Gastroesophageal sphincter (tissue), 4 donors: ENCODE measurements around the gene GOLPH3. TPM values are rescaled to one million over a fixed set of nuclear protein-coding genes. Genes with fewer than 3 reads are reported as not detected.

ENCODE experiments used
- ATAC-seq: fragments of 150-250 bp; one replicate; pipeline ENCODE4 v1.9.1; 2016; ENCODE audit warnings: mild to moderate bottlenecking, moderate library complexity
- H3K27ac ChIP-seq, 4 donors: fragments of 200-600 bp; sonication (generic) in 3 of 4; 1 replicate in 3 of 4; 2 replicates in 1 of 4; pipeline ENCODE4 v1.5.1; 2016 to 2019
- H3K27me3 ChIP-seq: fragments of 200-600 bp; sonication (generic); one replicate; pipeline ENCODE4 v1.5.1; 2019
- H3K36me3 ChIP-seq, 2 donors: fragments of 200-600 bp; sonication (generic); one replicate each; pipeline ENCODE4 v1.5.1; 2019; ENCODE audit warnings: control low read depth in 1 of 2
- H3K4me1 ChIP-seq, 3 donors: fragments of 200-600 bp; sonication (generic); 1 replicate in 2 of 3; 2 replicates in 1 of 3; pipeline ENCODE4 v1.5.1; 2016 to 2019; ENCODE audit warnings: control low read depth in 2 of 3
- H3K4me3 ChIP-seq, 2 donors: fragments of 200-600 bp; sonication (generic); one replicate each; pipeline ENCODE4 v1.5.1; 2019; ENCODE audit warnings: mild to moderate bottlenecking in 1 of 2, moderate library complexity in 1 of 2
- H3K9me3 ChIP-seq, 3 donors: fragments of 200-600 bp; sonication (generic); one replicate each; pipeline ENCODE4 v1.5.1; 2017 to 2019; ENCODE audit warnings: control low read depth in 2 of 3
- EP300 ChIP-seq: sonication (generic); formaldehyde crosslinking; IDR thresholded peaks from one replicate; pipeline ENCODE4 v1.6.1; 2017; ENCODE audit warnings: antibody characterized with exemption, mild to moderate bottlenecking
- POLR2A ChIP-seq, 2 donors: fragments of 450-650 bp; IDR thresholded peaks; one replicate each; pipeline ENCODE4 v1.6.1; 2017; ENCODE audit warnings: antibody characterized with exemption in 2 of 2, mild to moderate bottlenecking in 2 of 2, moderate library complexity in 1 of 2
- POLR2AphosphoS5 ChIP-seq: sonication (generic); formaldehyde crosslinking; IDR thresholded peaks from one replicate; pipeline ENCODE4 v1.6.1; 2017; ENCODE audit warnings: antibody characterized with exemption
- WGBS, 2 donors: methylation state at CpG; one replicate each; pipeline ENCODE4 v1.1.5; 2018; ENCODE audit warnings: low coverage in 1 of 2; 5-methylcytosine and 5-hydroxymethylcytosine counted together
- total RNA-seq, 4 donors: library from RNA; depleted of rRNA; stranded (reverse); fragments of >200 nt; gene quantifications; one replicate each; pipeline ENCODE4 v1.1.0, GENCODE V29; 2016
- TF ChIP-seq, protein P1 (sequence below), 4 experiments: fragments of 200-600 bp in 2 of 4; fragments of 450-650 bp in 2 of 4; sonication (generic) in 1 of 4; IDR thresholded peaks; one replicate each; pipeline ENCODE4 v1.5.1; 2017 to 2019; ENCODE audit warnings: antibody characterized with exemption in 4 of 4, mild to moderate bottlenecking in 2 of 4, moderate library complexity in 2 of 4

GOLPH3 gene
- total RNA-seq, 4 donors from 2014 or later, result 144 to 277 (median 203) TPM

DNA sequence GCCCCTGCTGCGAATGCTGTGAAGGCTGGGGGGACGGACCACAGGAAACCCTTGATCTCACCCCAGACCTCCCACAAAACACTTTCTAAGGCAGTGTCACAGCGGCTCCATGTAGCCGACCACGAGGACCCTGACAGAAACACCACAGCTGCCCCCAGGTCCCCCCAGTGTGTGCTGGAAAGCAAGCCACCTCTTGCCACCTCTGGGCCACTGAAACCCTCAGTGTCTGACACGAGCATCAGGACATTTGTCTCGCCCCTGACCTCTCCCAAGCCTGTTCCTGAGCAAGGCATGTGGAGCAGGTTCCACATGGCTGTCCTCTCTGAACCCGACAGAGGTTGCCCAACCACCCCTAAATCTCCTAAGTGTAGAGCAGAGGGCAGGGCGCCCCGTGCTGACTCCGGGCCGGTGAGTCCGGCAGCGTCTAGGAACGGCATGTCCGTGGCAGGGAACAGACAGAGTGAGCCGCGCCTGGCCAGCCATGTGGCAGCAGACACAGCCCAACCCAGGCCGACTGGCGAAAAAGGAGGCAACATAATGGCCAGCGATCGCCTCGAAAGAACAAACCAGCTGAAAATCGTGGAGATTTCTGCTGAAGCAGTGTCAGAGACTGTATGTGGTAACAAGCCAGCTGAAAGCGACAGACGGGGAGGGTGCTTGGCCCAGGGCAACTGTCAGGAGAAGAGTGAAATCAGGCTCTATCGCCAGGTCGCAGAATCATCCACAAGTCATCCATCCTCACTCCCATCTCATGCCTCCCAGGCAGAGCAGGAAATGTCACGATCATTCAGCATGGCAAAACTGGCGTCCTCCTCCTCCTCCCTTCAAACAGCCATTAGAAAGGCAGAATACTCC, 84.7 kb downstream of the GOLPH3 start:
- H3K27me3 ChIP-seq, result no peaks in the 10 kb centered on the region
- H3K36me3 ChIP-seq, result peaks cover 0 to 42% of the 10 kb centered on the region in 2 donors
- no peaks in the 10 kb centered on the region for H3K9me3 ChIP-seq
- WGBS, 2 donors, result 90% methylated on average over 12 of the region's 30 CpGs; no CpG with 5 or more reads in 1 of the 2 donors
- no peak for ATAC-seq
- H3K4me3 ChIP-seq, result no peak overlapping the region
- TF ChIP-seq, protein P1, sequence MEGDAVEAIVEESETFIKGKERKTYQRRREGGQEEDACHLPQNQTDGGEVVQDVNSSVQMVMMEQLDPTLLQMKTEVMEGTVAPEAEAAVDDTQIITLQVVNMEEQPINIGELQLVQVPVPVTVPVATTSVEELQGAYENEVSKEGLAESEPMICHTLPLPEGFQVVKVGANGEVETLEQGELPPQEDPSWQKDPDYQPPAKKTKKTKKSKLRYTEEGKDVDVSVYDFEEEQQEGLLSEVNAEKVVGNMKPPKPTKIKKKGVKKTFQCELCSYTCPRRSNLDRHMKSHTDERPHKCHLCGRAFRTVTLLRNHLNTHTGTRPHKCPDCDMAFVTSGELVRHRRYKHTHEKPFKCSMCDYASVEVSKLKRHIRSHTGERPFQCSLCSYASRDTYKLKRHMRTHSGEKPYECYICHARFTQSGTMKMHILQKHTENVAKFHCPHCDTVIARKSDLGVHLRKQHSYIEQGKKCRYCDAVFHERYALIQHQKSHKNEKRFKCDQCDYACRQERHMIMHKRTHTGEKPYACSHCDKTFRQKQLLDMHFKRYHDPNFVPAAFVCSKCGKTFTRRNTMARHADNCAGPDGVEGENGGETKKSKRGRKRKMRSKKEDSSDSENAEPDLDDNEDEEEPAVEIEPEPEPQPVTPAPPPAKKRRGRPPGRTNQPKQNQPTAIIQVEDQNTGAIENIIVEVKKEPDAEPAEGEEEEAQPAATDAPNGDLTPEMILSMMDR (IDR thresholded peaks at IDR 0.05), result no peak
- TF ChIP-seq EP300 (no peak), POLR2A (IDR thresholded peaks at IDR 0.05) (no peak), POLR2AphosphoS5 (no peak)
- H3K4me1 ChIP-seq, result peaks cover 0 to 5% (median 3%) of the 10 kb centered on the region in 3 donors
- H3K27ac ChIP-seq, result no peak overlapping the region

DNA sequence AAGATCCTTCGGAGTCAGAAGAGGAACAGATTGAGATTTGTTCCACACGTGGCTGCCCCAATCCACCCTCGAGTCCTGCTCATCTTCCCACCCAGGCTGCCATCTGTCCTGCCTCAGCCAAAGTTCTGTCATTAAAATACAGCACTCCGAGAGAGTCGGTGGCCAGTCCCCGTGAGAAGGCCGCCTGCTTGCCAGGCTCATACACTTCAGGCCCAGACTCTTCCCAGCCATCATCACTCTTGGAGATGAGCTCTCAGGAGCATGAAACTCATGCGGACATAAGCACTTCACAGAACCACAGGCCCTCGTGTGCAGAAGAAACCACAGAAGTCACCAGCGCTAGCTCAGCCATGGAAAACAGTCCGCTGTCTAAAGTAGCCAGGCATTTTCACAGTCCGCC, 85.9 kb downstream of the GOLPH3 start:
- Histone ChIP-seq H3K4me1 (peaks cover 0 to 5% (median 3%) of the 10 kb centered on the region in 3 donors), H3K9me3 (no peaks in the 10 kb centered on the region), H3K36me3 (peaks cover 0 to 37% of the 10 kb centered on the region in 2 donors), H3K27ac (no peak overlapping the region), H3K27me3 (no peaks in the 10 kb centered on the region), H3K4me3 (no peak overlapping the region)
- ATAC-seq, result no peak
- TF ChIP-seq, protein P1 (IDR thresholded peaks at IDR 0.05), result no peak
- no peak for TF ChIP-seq POLR2AphosphoS5
- no peak for TF ChIP-seq EP300
- no peak for TF ChIP-seq POLR2A (IDR thresholded peaks at IDR 0.05)
- 70 to 88% methylated on average over 2 to 6 of the region's 12 CpGs for WGBS, 2 donors

DNA sequence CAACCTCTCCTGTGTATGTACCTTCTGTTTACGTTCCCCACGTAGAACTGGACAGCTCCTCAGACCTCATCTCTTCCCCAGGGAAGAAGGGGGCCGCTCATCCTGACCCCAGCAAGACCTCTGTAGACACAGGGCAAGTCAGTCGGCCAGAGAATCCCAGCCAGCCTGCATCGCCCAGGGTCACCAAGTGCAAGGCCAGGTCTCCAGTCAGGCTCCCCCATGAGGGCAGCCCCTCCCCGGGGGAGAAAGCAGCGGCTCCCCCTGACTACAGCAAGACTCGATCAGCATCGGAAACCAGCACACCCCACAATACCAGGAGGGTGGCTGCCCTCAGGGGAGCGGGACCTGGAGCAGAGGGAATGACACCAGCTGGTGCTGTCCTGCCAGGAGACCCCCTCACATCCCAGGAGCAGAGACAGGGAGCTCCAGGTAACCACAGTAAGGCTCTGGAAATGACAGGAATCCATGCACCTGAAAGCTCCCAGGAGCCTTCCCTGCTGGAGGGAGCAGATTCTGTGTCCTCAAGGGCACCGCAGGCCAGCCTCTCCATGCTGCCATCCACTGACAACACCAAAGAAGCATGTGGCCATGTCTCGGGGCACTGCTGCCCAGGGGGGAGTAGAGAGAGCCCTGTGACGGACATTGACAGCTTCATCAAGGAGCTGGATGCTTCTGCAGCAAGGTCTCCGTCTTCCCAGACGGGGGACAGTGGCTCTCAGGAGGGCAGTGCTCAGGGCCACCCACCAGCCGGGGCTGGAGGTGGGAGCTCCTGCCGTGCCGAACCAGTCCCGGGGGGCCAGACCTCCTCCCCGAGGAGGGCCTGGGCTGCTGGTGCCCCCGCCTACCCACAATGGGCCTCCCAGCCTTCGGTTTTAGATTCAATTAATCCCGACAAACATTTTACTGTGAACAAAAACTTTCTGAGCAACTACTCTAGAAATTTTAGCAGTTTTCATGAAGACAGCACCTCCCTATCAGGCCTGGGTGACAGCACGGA, 86.7 kb downstream of the GOLPH3 start:
- Histone ChIP-seq H3K9me3 (no peaks in the 10 kb centered on the region), H3K27me3 (no peaks in the 10 kb centered on the region), H3K4me1 (no peaks in the 10 kb centered on the region), H3K36me3 (peaks cover 0 to 37% of the 10 kb centered on the region in 2 donors), H3K4me3 (no peak overlapping the region), H3K27ac (no peak overlapping the region)
- TF ChIP-seq POLR2A (IDR thresholded peaks at IDR 0.05), result no peak
- TF ChIP-seq, protein P1 (IDR thresholded peaks at IDR 0.05), result no peak
- no peak for ATAC-seq
- WGBS, 2 donors, result 82 to 89% methylated on average over 3 to 6 of the region's 24 CpGs

DNA sequence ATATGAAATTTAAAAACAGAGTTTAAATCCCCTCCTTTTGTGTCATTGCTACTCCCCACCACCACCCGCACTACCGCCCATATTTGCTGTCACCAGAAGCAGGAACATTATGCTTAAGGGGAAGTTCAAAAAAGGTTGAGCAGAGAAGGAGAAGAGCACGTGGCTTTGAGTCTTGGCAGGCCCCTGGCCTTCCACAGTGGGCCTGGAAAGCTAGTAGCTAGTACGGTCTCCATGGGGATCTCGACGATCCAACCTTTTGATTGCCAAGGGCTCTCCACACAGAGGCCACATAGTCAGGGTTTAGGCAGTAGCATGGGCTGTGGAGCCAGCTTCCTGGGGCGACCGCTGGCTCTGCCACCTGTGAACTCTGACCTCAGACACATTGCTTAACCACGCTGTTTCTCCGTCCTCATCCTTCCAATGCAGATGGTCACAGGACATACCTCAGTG, 90.1 kb downstream of the GOLPH3 start:
- Histone ChIP-seq H3K27me3 (no peaks in the 10 kb centered on the region), H3K9me3 (no peaks in the 10 kb centered on the region), H3K4me1 (no peaks in the 10 kb centered on the region), H3K36me3 (peaks cover 0 to 20% of the 10 kb centered on the region in 2 donors), H3K27ac (no peak overlapping the region), H3K4me3 (no peak overlapping the region)
- 55 to 80% methylated on average over 4 to 8 of the region's 10 CpGs for WGBS, 2 donors
- TF ChIP-seq POLR2AphosphoS5 (no peak), EP300 (no peak), POLR2A (IDR thresholded peaks at IDR 0.05) (no peak)
- TF ChIP-seq, protein P1 (IDR thresholded peaks at IDR 0.05), result no peak
- peak; percentile 42 for ATAC-seq
